Measurements from ENCODE around the gene SGPP2. TPM values are rescaled to one million over a fixed set of nuclear protein-coding genes. Genes with fewer than 3 reads are reported as not detected.

The SGPP2 gene
- polyA plus RNA-seq, 1 experiment, result not detected

DNA sequence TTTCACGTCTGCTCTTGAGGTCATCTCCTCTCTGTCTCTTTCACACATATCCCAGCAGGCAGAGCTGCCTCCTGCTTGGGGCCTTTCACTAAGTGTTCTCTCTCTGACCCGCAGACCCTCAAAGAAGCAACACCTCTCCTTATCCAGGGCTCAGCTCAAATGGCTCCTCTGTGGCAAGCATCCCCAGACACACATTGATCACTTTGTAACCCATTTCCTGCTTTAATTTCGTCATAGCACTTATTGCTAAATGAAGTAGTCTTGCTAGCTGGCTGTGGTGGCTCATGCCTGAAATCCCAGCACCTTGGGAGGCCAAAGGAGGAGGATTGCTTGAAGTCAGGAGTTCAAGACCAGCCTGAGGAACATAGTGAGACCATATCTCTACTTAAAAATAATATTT, 41.4 kb downstream of the SGPP2 start:
- Histone ChIP-seq H3K9me3 (ENCODE audit: control insufficient read depth, insufficient read depth, low read length) (no peaks in the 10 kb centered on the region), H3K4me3 (ENCODE audit: low read depth, low read length) (no peak overlapping the region), H3K27me3 (ENCODE audit: control insufficient read depth, insufficient read depth, low read length) (peaks cover 3% of the 10 kb centered on the region), H3K27ac (ENCODE audit: low read depth, low read length) (no peak overlapping the region)
- DNase-seq (ENCODE audit: low read depth, low spot score), result no peak
- TF ChIP-seq, protein P1, sequence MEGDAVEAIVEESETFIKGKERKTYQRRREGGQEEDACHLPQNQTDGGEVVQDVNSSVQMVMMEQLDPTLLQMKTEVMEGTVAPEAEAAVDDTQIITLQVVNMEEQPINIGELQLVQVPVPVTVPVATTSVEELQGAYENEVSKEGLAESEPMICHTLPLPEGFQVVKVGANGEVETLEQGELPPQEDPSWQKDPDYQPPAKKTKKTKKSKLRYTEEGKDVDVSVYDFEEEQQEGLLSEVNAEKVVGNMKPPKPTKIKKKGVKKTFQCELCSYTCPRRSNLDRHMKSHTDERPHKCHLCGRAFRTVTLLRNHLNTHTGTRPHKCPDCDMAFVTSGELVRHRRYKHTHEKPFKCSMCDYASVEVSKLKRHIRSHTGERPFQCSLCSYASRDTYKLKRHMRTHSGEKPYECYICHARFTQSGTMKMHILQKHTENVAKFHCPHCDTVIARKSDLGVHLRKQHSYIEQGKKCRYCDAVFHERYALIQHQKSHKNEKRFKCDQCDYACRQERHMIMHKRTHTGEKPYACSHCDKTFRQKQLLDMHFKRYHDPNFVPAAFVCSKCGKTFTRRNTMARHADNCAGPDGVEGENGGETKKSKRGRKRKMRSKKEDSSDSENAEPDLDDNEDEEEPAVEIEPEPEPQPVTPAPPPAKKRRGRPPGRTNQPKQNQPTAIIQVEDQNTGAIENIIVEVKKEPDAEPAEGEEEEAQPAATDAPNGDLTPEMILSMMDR (IDR thresholded peaks at IDR 0.05; ENCODE audit: low read depth, low read length), result no peak
- CTCF ChIA-PET, result no interaction called here
- POLR2A ChIA-PET, result no interaction called here

DNA sequence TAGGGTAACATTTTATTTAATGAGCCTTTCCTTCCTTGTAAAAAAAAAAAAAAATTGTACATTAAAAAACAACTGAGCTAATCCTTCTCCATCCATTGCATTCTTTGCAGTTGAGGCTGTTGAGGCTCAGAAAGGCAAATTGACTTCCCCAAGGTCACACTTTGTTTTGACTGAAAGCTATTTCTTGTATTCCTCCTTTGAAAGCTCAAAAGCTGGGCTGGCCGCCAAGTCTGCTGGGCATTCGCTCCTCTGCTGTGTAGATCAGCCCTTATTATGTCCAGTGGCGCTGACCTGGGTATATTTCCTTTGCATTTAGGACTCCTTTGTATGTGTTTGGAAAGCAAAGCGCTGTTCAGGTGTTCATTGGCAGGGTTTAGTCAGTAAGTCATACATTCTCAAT, 44.0 kb downstream of the SGPP2 start:
- no peaks in the 10 kb centered on the region for H3K9me3 ChIP-seq (ENCODE audit: control insufficient read depth, insufficient read depth, low read length)
- ChIA-PET POLR2A (no interaction called here), CTCF (interaction anchor here (0.7 kb wide), 1 partner anchor 443 kb away, joined by 6 read pairs; no protein-coding TSS in a partner anchor)
- H3K4me3 ChIP-seq (ENCODE audit: low read depth, low read length), result no peak overlapping the region
- no peak for DNase-seq (ENCODE audit: low read depth, low spot score)
- TF ChIP-seq, protein P1 (IDR thresholded peaks at IDR 0.05; ENCODE audit: low read depth, low read length), result no peak
- H3K27me3 ChIP-seq (ENCODE audit: control insufficient read depth, insufficient read depth, low read length), result peaks cover 3% of the 10 kb centered on the region
- no peak overlapping the region for H3K27ac ChIP-seq (ENCODE audit: low read depth, low read length)

DNA sequence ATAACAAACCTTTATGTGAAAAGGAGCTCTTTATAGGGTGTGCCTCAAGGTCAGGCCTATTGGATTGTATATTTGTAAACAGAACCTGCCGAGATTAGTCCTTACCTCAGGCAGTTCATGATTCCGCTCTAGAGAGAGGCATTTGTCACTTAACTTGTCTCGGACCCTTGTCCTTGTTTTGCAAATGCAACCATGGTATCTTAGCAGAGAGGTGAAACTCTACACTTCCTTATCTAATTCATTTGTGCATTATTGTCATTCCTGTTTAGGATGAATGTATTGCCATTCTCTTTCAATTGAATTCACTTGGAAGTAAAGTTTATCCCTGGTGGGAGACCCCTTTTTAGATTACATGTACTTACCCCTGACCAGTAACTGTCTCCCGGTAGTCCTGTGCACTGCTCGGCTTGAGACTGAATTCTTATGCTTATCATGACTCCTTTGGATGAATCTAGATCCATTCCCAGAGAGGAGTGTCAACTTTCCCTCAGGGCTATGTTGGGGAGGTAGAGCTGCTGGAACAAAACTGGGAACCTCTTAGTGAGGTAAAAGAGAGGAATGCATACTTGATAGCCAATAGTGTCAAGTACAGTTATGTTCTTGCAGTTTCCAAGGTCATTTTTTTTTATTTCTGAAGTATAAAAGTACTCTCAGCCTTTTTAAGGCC, 46.6 kb downstream of the SGPP2 start:
- CTCF ChIA-PET, result no interaction called here
- DNase-seq (ENCODE audit: low read depth, low spot score), result no peak
- Histone ChIP-seq H3K27me3 (ENCODE audit: control insufficient read depth, insufficient read depth, low read length) (no peaks in the 10 kb centered on the region), H3K9me3 (ENCODE audit: control insufficient read depth, insufficient read depth, low read length) (no peaks in the 10 kb centered on the region), H3K4me3 (ENCODE audit: low read depth, low read length) (no peak overlapping the region), H3K27ac (ENCODE audit: low read depth, low read length) (no peak overlapping the region)
- POLR2A ChIA-PET, result no interaction called here
- TF ChIP-seq, protein P1 (IDR thresholded peaks at IDR 0.05; ENCODE audit: low read depth, low read length), result no peak

DNA sequence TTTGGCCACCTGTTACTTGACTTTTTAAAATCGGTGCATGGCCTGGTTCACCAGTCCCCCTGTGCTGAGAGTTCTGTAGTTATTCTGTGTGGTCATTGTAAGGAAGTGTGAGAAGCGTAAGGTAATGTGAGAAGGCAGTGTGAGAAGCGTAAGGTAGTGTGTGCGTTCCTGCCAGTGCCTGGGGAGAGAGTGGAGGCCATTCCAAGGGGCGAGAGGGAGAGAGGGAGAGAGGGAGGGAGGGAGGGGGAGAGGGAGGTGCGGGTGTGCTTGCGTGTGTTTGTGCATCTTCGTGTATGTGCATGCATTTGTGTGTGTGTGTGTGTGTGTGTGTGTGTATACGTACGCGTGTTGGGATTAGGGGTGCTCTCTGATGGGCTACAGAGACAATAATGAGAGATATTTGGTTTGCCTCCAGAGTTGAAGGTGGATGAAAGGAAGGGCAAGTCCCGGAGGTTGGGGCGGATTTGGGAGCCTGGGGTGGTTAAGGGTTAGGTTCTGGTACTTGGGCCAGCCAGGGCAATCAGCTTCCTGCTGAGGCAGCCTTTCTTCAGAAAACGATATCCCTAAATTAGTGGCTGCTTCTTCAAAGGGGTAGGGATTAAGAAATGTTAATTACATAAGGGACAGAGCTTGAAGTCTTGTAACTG, 53.7 kb downstream of the SGPP2 start:
- POLR2A ChIA-PET, result no interaction called here
- no peak overlapping the region for H3K4me3 ChIP-seq (ENCODE audit: low read depth, low read length)
- H3K9me3 ChIP-seq (ENCODE audit: control insufficient read depth, insufficient read depth, low read length), result no peaks in the 10 kb centered on the region

DNA sequence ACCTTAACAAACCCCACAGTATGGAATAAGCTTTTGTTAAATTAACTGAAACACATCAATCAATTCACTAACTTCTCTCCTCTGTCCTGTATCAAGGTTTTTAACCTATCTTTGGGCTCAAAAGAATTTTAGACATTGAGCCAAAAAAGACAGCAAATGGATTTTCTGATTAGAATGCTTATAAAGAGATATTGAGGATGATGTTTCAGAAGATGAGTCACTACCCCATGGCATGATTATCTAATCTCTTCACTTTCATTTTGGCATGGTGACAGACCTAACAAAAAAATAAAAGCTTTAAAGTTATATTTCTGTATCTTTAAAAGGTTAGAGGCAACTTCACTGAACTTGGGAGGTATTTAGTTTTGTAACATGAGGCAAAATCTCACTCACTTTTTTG, 55.5 kb downstream of the SGPP2 start:
- TF ChIP-seq, protein P1 (IDR thresholded peaks at IDR 0.05; ENCODE audit: low read depth, low read length), result no peak
- H3K4me3 ChIP-seq (ENCODE audit: low read depth, low read length), result no peak overlapping the region
- no peaks in the 10 kb centered on the region for H3K9me3 ChIP-seq (ENCODE audit: control insufficient read depth, insufficient read depth, low read length)
- no peak for DNase-seq (ENCODE audit: low read depth, low spot score)
- no peaks in the 10 kb centered on the region for H3K27me3 ChIP-seq (ENCODE audit: control insufficient read depth, insufficient read depth, low read length)
- no peak overlapping the region for H3K27ac ChIP-seq (ENCODE audit: low read depth, low read length)
- ChIA-PET CTCF (no interaction called here), POLR2A (no interaction called here)

More for the DNA sequence above, 53.7 kb downstream of the SGPP2 start:
- DNase-seq (ENCODE audit: low read depth, low spot score), result no peak
- TF ChIP-seq, protein P1 (IDR thresholded peaks at IDR 0.05; ENCODE audit: low read depth, low read length), result no peak
- CTCF ChIA-PET, result no interaction called here
- no peaks in the 10 kb centered on the region for H3K27me3 ChIP-seq (ENCODE audit: control insufficient read depth, insufficient read depth, low read length)
- H3K27ac ChIP-seq (ENCODE audit: low read depth, low read length), result no peak overlapping the region

Data from AG04450 (cell line).